Measurements from ENCODE around the gene FSTL4.

The FSTL4 gene

DNA sequence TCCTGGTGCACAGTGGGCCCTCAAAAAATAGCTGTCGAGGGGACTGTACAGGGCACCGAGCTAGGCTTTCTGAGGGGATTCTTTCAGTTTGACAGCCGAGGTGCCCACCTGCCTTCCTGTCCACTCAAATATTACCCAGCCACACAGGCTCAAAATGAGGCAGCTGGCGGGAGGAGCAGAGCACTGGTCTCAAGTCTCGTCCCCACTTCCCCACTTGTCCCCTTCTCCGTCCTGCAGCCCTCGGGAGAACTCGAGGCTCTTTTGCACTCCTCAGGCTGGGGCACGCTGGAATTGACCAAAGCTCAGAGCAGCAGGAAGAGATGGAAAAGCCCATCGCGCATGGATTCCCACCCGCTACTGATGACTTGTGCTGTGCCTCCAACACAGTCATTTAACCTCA is 375.4 kb downstream of the FSTL4 start:
- H3K4me1 Mint-ChIP-seq (ENCODE audit: low read depth), result peaks cover 12% of the 10 kb centered on the region
- H3K27me3 Mint-ChIP-seq, result no peaks in the 10 kb centered on the region
- no peak overlapping the region for H3K27ac Mint-ChIP-seq
- no peak for DNase-seq
- H3K9me3 Mint-ChIP-seq, result no peaks in the 10 kb centered on the region
- H3K4me3 Mint-ChIP-seq, result no peak overlapping the region
- H3K36me3 Mint-ChIP-seq (ENCODE audit: low read depth), result no peaks in the 10 kb centered on the region

DNA sequence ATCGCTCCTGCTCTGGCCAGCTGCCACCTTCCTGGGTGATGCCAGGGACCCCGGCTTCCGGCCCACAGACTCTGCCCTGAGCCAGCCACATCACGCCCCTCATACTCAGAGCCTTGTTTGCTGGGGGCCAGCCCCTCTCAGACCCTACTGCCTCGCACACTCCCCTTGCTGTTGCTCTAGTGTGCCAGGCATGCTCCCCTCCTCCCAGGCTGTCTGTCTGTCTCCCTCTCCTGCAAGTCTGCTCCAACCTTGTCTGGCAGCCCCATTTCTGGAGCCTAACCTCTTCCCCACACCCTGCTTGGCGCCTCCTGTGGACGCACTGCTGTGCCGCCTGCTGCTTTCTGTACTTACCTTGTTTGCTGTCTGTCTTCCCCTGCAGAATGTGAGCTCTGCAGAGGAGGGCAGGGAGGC is 375.8 kb downstream of the FSTL4 start:
- Mint-ChIP-seq H3K36me3 (ENCODE audit: low read depth) (no peaks in the 10 kb centered on the region), H3K4me1 (ENCODE audit: low read depth) (peaks cover 12% of the 10 kb centered on the region), H3K9me3 (no peaks in the 10 kb centered on the region), H3K27ac (no peak overlapping the region), H3K4me3 (no peak overlapping the region), H3K27me3 (no peaks in the 10 kb centered on the region)
- DNase-seq, result no peak

DNA sequence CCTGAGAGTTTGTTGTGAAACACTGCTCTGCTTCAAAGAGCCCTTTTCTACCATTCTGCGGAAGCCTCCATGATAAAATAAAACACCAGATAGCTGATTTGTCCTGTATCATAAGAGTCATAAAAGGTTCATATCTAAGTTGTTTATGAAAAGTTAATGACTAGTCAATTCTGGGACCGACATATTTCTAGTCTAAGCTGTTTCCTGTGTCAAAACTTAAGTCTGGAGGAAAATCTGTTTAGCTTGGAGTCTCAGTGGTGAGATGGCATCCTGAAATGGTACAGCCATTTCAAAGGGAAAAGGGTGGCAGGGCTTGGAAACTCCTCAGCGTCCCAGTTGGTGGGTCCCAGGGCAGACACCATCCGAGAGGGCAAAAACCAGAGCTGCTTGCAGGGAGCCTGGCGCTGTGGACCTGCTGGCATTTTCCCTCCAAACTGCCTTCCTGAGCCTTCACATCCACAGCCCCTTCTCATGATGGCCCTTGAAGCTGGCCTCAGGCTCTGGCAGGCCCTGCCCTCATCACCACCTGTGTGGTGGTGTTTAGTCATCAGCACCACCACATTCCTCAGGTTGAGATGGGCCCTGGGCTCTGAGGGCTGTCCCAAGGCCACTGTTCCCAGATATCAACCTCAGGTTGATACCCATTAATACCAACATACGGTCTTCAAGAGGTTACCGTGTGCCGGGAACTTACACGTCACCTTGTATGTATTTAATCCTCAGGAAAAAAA is 376.5 kb downstream of the FSTL4 start:
- H3K27ac Mint-ChIP-seq, result no peak overlapping the region
- DNase-seq, result no peak

DNA sequence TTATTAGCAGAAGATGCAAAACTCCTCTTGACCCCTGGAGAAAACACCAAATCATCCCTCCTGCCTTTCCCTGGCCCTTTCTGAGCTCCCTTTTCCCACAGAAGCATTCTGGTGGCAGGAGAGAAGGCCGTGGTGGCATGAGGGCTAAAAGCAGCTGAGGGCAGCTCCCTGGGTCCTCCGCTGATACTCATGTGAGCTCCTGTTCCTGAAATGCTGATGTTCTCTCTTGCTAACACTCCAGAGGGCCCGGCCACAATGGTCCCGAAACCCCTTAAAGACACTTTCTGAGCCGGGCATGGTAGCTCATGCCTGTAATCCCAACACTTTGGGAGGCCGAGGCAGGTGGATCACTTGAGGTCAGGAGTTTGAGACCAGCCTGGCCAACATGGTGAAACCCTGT is 377.4 kb downstream of the FSTL4 start:
- H3K4me1 Mint-ChIP-seq (ENCODE audit: low read depth), result peaks cover 3% of the 10 kb centered on the region
- no peak for DNase-seq
- H3K9me3 Mint-ChIP-seq, result no peaks in the 10 kb centered on the region
- no peaks in the 10 kb centered on the region for H3K27me3 Mint-ChIP-seq
- no peaks in the 10 kb centered on the region for H3K36me3 Mint-ChIP-seq (ENCODE audit: low read depth)
- no peak overlapping the region for H3K4me3 Mint-ChIP-seq
- no peak overlapping the region for H3K27ac Mint-ChIP-seq

More for the DNA sequence above, 376.5 kb downstream of the FSTL4 start:
- no peak overlapping the region for H3K4me3 Mint-ChIP-seq
- no peaks in the 10 kb centered on the region for H3K36me3 Mint-ChIP-seq (ENCODE audit: low read depth)
- peaks cover 10% of the 10 kb centered on the region for H3K4me1 Mint-ChIP-seq (ENCODE audit: low read depth)
- H3K9me3 Mint-ChIP-seq, result no peaks in the 10 kb centered on the region
- no peaks in the 10 kb centered on the region for H3K27me3 Mint-ChIP-seq

DNA sequence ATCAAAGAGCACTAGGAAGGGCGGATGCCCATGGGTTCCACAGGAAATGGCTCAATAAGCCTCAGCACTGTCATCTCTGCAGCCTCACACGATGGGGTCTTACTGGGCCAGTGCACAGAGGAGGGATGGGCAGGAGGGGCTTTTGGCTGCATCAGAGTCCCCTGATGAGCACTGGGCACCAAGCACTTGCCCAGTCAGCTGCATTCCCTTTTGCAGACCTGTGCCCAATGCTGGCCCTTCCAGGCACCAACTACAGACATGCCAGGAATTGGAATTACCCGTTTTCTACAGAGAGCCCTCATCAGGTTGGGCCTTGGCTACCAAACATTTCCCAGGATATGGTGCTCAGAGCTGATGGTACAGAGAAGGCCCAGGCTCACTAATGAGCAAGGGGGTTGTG is 378.1 kb downstream of the FSTL4 start:
- Mint-ChIP-seq H3K4me3 (no peak overlapping the region), H3K27me3 (no peaks in the 10 kb centered on the region), H3K27ac (no peak overlapping the region), H3K36me3 (ENCODE audit: low read depth) (no peaks in the 10 kb centered on the region), H3K9me3 (no peaks in the 10 kb centered on the region), H3K4me1 (ENCODE audit: low read depth) (peaks cover 2% of the 10 kb centered on the region)
- DNase-seq, result no peak

DNA sequence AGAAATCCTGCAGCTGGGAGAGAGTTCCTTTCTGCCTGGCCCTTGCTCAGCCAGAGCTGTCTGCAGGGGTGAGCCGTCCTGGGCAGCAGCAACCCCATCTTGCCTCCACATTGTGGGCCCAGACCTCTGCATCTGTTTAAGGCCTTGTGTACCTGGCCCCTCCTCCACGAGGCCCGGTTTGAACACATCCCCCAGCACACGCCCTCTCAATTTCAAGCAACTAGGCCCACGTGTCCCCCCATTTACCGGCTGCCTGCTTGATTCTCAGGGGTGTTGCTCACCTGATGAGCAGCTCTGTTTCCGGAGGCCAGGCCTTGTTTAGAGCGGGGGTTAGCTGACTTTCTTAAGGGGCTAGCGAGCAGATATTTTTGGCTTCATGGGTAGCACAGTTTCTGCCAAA is 378.7 kb downstream of the FSTL4 start:
- no peak for DNase-seq
- Mint-ChIP-seq H3K27ac (no peak overlapping the region), H3K4me3 (no peak overlapping the region), H3K4me1 (ENCODE audit: low read depth) (peaks cover 2% of the 10 kb centered on the region), H3K9me3 (no peaks in the 10 kb centered on the region), H3K27me3 (no peaks in the 10 kb centered on the region), H3K36me3 (ENCODE audit: low read depth) (no peaks in the 10 kb centered on the region)

DNA sequence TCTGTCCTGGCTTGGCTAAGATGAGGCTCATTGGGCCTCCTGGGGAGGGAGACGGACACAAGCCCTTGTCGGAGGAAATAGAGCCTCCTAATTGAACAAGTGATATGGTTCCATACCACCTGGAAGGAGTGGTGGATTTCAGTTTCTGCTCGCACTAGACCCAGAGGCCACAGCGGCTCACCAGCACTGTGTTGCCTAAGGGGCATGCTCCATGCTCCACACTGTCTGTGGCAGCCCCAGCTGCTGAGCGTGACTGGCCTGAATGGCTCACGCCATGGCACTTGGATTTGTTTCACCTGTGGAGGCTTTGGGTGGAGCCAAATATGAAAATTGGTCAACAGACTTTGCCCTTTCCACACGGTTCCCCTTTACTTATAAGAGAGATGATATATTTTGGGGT is 379.4 kb downstream of the FSTL4 start:
- no peak for DNase-seq
- Mint-ChIP-seq H3K9me3 (no peaks in the 10 kb centered on the region), H3K4me3 (no peak overlapping the region), H3K27me3 (no peaks in the 10 kb centered on the region), H3K27ac (no peak overlapping the region), H3K4me1 (ENCODE audit: low read depth) (peaks cover 2% of the 10 kb centered on the region), H3K36me3 (ENCODE audit: low read depth) (no peaks in the 10 kb centered on the region)

DNA sequence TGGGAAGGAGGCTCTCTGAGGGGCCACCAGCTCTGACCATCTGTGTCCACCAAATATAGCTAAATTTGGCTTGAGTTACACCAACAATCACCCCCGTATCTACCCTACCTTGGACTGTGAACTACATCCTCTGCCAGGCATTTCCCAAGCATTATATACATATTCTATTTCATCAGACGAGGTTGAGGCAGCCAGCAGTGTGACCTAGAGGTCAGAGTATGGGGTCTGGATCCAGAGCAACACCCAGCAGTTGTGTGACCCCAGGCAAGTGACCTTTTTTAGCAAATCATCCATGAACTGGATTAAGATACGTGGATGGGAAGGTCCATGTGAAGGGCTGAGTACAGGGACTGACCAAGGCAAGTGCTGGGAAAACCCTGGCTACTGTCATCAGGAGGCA is 379.9 kb downstream of the FSTL4 start:
- Mint-ChIP-seq H3K9me3 (no peaks in the 10 kb centered on the region), H3K36me3 (ENCODE audit: low read depth) (no peaks in the 10 kb centered on the region), H3K4me3 (no peak overlapping the region), H3K27me3 (no peaks in the 10 kb centered on the region), H3K27ac (no peak overlapping the region), H3K4me1 (ENCODE audit: low read depth) (peaks cover 2% of the 10 kb centered on the region)
- no peak for DNase-seq

DNA sequence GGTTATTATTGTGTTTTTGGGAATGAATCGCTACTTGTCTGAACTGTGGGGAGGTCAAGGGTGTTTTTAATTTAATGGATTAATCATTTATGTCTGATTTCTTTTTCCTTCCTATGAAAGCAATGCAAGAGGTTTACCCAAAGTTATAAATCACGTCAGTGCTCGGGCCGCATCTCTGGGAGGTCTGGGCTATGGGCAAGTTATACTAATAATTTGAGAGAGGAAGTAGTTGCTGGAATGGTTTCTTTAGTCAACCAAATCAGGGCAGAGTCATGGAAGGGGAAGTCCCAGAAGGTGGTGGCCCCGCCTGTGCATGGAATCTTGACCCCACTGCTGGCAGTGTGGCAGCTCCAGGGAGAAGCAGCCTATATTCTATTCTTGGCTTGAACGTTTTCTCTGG is 380.3 kb downstream of the FSTL4 start:
- no peaks in the 10 kb centered on the region for H3K9me3 Mint-ChIP-seq

DNA sequence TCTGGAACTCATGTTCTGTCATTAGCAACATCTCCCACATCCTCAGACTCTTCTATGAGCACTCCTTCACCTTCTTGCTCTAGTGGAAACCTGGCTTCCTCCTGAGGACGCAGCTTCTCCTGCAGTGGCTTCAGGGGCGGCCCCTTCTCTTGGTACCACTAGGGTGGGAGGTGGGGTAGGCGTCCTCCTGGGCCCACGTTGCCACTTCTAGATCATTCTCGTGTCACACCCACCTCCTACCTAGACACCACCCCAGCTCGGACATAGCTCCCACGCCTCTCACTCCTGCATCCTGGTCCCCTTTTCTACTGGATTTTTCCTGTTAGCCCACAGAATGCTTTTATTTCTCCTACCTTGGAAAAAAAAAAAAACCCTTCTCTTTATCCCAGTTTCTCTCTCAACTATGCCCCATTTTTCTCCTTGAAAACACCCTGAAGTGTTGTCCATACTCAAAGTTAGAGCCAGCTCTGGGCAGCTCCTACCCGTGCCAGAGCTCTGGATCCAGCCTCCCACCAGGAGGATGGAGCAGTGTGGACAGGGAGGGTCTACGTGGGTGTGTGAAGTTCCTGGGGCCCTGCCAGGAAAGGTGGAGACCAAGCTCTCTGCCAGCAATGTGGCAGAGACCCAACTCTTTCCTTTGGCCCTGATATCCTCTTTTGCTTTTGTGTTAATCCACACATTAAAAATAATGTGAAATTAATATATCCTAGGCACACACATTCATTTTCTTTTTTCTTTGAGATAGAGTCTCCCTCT is 381.3 kb downstream of the FSTL4 start:
- no peak overlapping the region for H3K27ac Mint-ChIP-seq
- no peaks in the 10 kb centered on the region for H3K9me3 Mint-ChIP-seq

More for the DNA sequence above, 380.3 kb downstream of the FSTL4 start:
- Mint-ChIP-seq H3K36me3 (ENCODE audit: low read depth) (no peaks in the 10 kb centered on the region), H3K4me3 (no peak overlapping the region), H3K27ac (no peak overlapping the region), H3K27me3 (no peaks in the 10 kb centered on the region), H3K4me1 (ENCODE audit: low read depth) (peaks cover 2% of the 10 kb centered on the region)
- DNase-seq, result no peak

DNA sequence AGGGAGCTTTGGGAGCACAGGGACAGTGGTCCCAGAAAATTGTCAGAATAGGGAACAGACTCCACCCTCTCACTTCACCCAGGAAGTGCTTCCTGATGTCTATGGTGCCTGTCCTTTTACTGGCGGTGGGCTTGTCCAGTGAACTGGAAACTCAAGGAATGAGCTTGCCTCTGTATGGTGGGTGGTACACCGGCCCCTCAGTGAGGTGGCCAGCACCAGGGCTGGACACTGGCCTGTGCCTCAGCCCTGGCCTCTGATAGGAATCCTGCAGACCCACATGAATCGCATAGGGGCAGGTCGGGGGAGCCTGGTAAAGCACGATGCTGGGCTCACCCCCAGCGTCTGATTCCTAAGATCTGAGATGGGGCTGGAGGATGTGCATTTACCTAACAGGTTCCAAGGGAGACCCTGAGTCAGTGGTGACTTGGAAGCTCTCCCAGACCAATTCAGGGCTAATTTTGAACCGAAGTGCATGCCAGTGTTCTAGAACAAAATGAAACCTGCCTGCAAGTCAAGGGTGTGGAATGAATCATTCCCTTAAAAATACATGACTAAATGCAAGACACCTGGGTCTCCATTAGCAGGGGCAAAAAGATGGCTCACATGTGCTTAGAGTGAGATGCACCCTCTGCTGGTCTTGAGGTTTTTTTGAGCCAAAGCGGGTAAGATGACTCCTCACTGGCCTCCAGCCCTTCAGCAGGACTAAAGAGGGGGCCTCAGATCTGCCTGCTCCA is 382.2 kb downstream of the FSTL4 start:
- no peaks in the 10 kb centered on the region for H3K27me3 Mint-ChIP-seq
- no peak for DNase-seq

More for the DNA sequence above, 381.3 kb downstream of the FSTL4 start:
- Mint-ChIP-seq H3K27me3 (no peaks in the 10 kb centered on the region), H3K4me1 (ENCODE audit: low read depth) (peaks cover 2% of the 10 kb centered on the region), H3K36me3 (ENCODE audit: low read depth) (no peaks in the 10 kb centered on the region), H3K4me3 (no peak overlapping the region)
- no peak for DNase-seq

DNA sequence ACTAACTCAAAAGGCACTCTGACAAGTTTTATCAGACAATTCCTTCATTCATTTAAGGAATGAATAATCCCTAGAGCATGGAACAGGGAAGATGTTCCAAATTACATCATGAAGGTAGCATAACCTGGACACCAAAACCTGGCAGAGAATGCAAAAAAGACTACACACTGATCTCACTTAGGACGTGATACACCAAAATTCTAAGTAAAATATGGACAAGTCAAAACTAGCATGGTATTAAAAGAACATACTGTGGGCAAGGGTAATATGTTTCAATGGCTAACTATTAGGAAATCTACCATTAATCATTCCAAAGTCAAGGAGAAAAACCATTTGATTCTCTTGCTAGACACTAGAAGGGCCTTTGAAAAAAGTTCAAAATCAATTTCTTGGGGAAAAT is 384.0 kb downstream of the FSTL4 start:
- Mint-ChIP-seq H3K4me3 (no peak overlapping the region), H3K27me3 (no peaks in the 10 kb centered on the region), H3K9me3 (no peaks in the 10 kb centered on the region), H3K27ac (no peak overlapping the region), H3K36me3 (ENCODE audit: low read depth) (no peaks in the 10 kb centered on the region), H3K4me1 (ENCODE audit: low read depth) (no peaks in the 10 kb centered on the region)
- DNase-seq, result no peak

More for the DNA sequence above, 382.2 kb downstream of the FSTL4 start:
- Mint-ChIP-seq H3K9me3 (no peaks in the 10 kb centered on the region), H3K4me1 (ENCODE audit: low read depth) (peaks cover 2% of the 10 kb centered on the region), H3K27ac (no peak overlapping the region), H3K4me3 (no peak overlapping the region), H3K36me3 (ENCODE audit: low read depth) (no peaks in the 10 kb centered on the region)

DNA sequence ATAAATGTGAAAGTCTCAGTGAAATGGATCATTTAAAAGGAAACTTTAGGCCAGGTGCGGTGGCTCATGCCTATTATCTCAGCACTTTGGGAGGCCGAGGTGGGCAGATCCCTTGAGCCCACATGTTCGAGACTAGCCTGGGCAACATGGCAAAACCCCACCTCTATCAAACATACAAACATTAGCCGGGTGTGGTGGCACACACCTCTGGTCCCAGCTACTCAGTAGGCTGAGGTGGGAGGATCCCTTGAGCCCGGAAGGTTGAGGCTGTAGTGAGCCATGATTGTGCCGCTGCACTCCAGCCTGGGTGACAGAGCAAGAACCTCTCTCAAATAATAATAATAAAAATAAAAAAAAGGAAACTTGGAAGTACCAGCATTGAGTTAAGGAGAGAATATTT is 384.4 kb downstream of the FSTL4 start:
- Mint-ChIP-seq H3K4me1 (ENCODE audit: low read depth) (no peaks in the 10 kb centered on the region), H3K36me3 (ENCODE audit: low read depth) (no peaks in the 10 kb centered on the region), H3K9me3 (no peaks in the 10 kb centered on the region), H3K4me3 (no peak overlapping the region), H3K27ac (no peak overlapping the region), H3K27me3 (no peaks in the 10 kb centered on the region)
- no peak for DNase-seq

DNA sequence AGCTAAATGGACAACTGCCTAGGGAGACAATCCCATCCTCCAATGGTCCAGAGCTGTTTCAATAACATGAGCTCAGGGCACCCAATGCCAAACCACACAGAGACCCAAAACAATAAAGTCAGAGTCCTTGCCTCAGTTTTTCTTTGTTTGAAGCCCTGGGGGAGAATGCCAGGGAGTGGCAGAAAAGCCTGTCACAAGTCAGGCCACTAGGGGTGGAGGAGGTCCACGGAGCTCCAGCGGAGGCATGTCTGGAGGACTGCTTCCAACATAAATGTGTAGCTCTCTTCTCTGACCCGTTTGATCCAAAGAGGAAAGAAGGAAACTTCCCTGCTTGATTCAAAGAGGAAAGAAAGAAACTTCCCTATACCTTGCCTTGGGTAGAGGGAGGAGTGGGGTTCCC is 385.3 kb downstream of the FSTL4 start:
- H3K36me3 Mint-ChIP-seq (ENCODE audit: low read depth), result no peaks in the 10 kb centered on the region
- H3K4me1 Mint-ChIP-seq (ENCODE audit: low read depth), result no peaks in the 10 kb centered on the region
- no peak overlapping the region for H3K27ac Mint-ChIP-seq
- no peaks in the 10 kb centered on the region for H3K27me3 Mint-ChIP-seq
- DNase-seq, result no peak
- H3K9me3 Mint-ChIP-seq, result no peaks in the 10 kb centered on the region
- no peak overlapping the region for H3K4me3 Mint-ChIP-seq

DNA sequence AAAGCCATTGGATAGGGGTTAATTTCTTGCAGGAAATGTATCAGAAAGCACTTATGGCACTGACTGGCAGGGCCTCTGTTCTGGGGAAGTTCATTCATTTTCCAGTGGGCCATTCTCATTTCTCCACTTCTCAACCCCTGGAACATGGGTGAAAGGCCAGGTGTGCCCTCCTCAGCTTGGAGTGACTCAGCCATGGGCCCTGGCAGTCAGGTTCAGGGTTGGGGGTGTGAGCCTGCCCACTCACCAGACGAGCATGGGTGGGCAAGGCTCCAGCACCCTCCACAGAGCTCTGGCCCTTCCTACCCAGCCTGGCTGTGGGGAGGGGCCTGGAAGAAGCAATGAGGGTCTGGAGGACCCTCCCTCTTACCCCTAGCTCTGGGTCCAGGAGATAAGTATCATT is 386.2 kb downstream of the FSTL4 start:
- no peak overlapping the region for H3K27ac Mint-ChIP-seq
- no peak for DNase-seq
- no peaks in the 10 kb centered on the region for H3K9me3 Mint-ChIP-seq
- H3K36me3 Mint-ChIP-seq (ENCODE audit: low read depth), result no peaks in the 10 kb centered on the region
- no peaks in the 10 kb centered on the region for H3K27me3 Mint-ChIP-seq
- H3K4me3 Mint-ChIP-seq, result no peak overlapping the region
- H3K4me1 Mint-ChIP-seq (ENCODE audit: low read depth), result no peaks in the 10 kb centered on the region

Data from activated T-cell treated with anti-CD3 and anti-CD28 coated beads, Interleukin-2, amount 50 U/mL, for 24 hours (primary cell).